MM.1S (cell line): Measurements from ENCODE around the gene ERG.

Source experiments
- DNase-seq: peaks from one replicate; pipeline ENCODE4 v3.0.0-alpha.2; 2015
- H2AFZ ChIP-seq: fragments of 300-600 bp; sonication (generic); 2 replicates; pipeline ENCODE4 v1.6.0; 2016; ENCODE audit warnings: antibody characterized with exemption, low read length
- H3F3A ChIP-seq: fragments of 300-600 bp; sonication (generic); 2 replicates; pipeline ENCODE4 v1.6.1; 2016; ENCODE audit warnings: mild to moderate bottlenecking, antibody characterized with exemption, low read length, moderate library complexity, mixed read lengths; ENCODE audit not compliant: insufficient read depth
- H3K27ac ChIP-seq: fragments of 300-600 bp; sonication (generic); 2 replicates; pipeline ENCODE4 v1.5.1; 2016; ENCODE audit warnings: mild to moderate bottlenecking, low read length
- H3K27me3 ChIP-seq: fragments of 300-600 bp; sonication (generic); replicated peaks from 2 replicates; pipeline ENCODE4 v1.6.0; 2016; ENCODE audit warnings: low read length; ENCODE audit not compliant: insufficient read depth
- H3K36me3 ChIP-seq: fragments of 300-600 bp; sonication (generic); replicated peaks from 2 replicates; pipeline ENCODE4 v1.6.1; 2016; ENCODE audit warnings: mild to moderate bottlenecking, low read length, mixed read lengths; ENCODE audit not compliant: insufficient read depth
- H3K4me1 ChIP-seq: fragments of 300-600 bp; sonication (generic); 2 replicates; pipeline ENCODE4 v1.6.1; 2016; ENCODE audit warnings: low read length, mixed read lengths
- H3K4me2 ChIP-seq: fragments of 300-600 bp; sonication (generic); 2 replicates; pipeline ENCODE4 v1.6.0; 2016; ENCODE audit warnings: low read depth, low read length
- H3K4me3 ChIP-seq: fragments of 300-600 bp; sonication (generic); 2 replicates; pipeline ENCODE4 v1.5.1; 2016; ENCODE audit warnings: low read length, mixed read lengths
- H3K79me2 ChIP-seq: fragments of 300-600 bp; sonication (generic); 2 replicates; pipeline ENCODE4 v1.6.1; 2016; ENCODE audit warnings: mixed run types, low read length, mixed read lengths
- H3K9ac ChIP-seq: fragments of 300-600 bp; sonication (generic); 2 replicates; pipeline ENCODE4 v1.6.1; 2016; ENCODE audit warnings: low read length, mixed read lengths
- H3K9me2 ChIP-seq: fragments of 300-600 bp; sonication (generic); replicated peaks from 2 replicates; pipeline ENCODE4 v1.6.1; 2016; ENCODE audit warnings: mild to moderate bottlenecking, low read length, mixed read lengths; ENCODE audit not compliant: insufficient read depth
- H3K9me3 ChIP-seq: fragments of 300-600 bp; sonication (generic); replicated peaks from 2 replicates; pipeline ENCODE4 v1.6.1; 2016; ENCODE audit warnings: mild to moderate bottlenecking, low read length, mixed read lengths; ENCODE audit not compliant: insufficient read depth
- H4K20me1 ChIP-seq: fragments of 300-600 bp; sonication (generic); 2 replicates; pipeline ENCODE4 v1.6.1; 2016; ENCODE audit warnings: mild to moderate bottlenecking, low read length, moderate library complexity, mixed read lengths; ENCODE audit not compliant: insufficient read depth
- EZH2 ChIP-seq: fragments of 300-600 bp; sonication (generic); optimal IDR thresholded peaks from 2 replicates; pipeline ENCODE3; 2017; ENCODE audit warnings: low read depth, mild to moderate bottlenecking, antibody characterized with exemption, low read length, mixed read lengths
- EZH2phosphoT487 ChIP-seq: fragments of 300-600 bp; sonication (generic); IDR thresholded peaks from 2 replicates; pipeline ENCODE4 v1.6.1; 2018; ENCODE audit warnings: antibody characterized with exemption, low read length
- TF ChIP-seq, protein P1 (sequence below): fragments of 300-600 bp; sonication (generic); IDR thresholded peaks from 2 replicates; pipeline ENCODE4 v1.5.1; 2016; ENCODE audit warnings: antibody characterized with exemption, low read length, mixed read lengths

ERG gene

DNA sequence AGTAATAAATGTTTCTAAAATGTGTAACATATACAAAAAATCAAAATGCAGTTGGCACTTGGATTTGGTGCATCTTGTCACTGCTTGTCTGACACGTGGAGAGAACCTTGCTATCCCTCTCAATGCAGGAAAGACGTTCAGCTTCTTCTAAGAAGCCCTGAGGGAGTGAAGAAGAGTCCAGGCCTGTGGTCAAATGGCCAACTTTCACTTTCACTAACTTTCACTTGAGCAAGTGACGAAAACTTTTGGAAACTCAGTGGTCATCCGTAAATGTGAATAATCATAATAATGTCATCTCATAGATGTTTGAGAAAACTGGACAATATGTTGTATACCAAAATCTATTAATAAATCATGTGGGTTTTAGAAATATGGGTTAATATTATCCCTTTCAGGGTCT is 61.9 kb downstream of the ERG start:
- no peaks in the 10 kb centered on the region for H3K36me3 ChIP-seq
- H3K27ac ChIP-seq = no peak overlapping the region
- H3K4me2 ChIP-seq = no peak overlapping the region
- H2AFZ ChIP-seq = no peak overlapping the region
- no peaks in the 10 kb centered on the region for H3K27me3 ChIP-seq
- no peaks in the 10 kb centered on the region for H3K4me1 ChIP-seq
- TF ChIP-seq, protein P1, sequence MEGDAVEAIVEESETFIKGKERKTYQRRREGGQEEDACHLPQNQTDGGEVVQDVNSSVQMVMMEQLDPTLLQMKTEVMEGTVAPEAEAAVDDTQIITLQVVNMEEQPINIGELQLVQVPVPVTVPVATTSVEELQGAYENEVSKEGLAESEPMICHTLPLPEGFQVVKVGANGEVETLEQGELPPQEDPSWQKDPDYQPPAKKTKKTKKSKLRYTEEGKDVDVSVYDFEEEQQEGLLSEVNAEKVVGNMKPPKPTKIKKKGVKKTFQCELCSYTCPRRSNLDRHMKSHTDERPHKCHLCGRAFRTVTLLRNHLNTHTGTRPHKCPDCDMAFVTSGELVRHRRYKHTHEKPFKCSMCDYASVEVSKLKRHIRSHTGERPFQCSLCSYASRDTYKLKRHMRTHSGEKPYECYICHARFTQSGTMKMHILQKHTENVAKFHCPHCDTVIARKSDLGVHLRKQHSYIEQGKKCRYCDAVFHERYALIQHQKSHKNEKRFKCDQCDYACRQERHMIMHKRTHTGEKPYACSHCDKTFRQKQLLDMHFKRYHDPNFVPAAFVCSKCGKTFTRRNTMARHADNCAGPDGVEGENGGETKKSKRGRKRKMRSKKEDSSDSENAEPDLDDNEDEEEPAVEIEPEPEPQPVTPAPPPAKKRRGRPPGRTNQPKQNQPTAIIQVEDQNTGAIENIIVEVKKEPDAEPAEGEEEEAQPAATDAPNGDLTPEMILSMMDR = no peak
- TF ChIP-seq EZH2phosphoT487 (no peak), EZH2 (no peak)
- no peaks in the 10 kb centered on the region for H3K9me3 ChIP-seq
- H3F3A ChIP-seq = no peaks in the 10 kb centered on the region
- H4K20me1 ChIP-seq = no peaks in the 10 kb centered on the region
- H3K79me2 ChIP-seq = no peaks in the 10 kb centered on the region
- no peak overlapping the region for H3K4me3 ChIP-seq
- no peak overlapping the region for H3K9ac ChIP-seq
- no peaks in the 10 kb centered on the region for H3K9me2 ChIP-seq
- no peak for DNase-seq

DNA sequence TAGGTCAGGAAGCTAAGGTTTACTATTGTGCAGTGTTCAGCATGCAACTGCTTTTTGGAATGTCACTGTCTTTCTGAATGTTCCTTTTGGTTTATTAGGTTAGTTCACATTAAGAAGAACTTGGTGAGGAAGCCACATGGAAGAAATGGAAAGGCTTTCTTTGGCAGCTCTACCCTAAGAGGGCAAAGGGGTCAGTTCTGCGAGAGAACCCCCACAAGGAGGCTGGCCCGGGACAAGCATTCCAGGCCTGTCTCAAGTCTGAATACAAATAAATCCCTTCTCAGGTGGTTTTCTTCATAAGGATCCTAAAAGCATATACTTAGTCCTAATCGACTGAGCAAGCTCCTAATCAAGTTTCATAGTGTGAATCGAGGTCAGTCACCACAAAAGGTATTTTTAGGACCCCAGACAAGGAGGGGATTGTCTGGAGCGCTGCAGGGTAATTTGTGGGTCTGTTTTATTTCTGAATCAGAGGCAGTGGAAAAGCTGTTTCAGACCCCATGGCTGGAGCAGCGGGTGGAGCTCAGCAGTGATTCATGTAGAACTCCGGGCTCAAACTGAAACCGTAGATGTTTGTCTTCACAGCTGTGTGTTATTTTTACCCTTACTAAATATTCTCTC is 63.3 kb downstream of the ERG start:
- peak overlapping the region; percentile 17; the same call in 1 of the 2 replicates for H3K4me3 ChIP-seq
- no peak overlapping the region for H3K9ac ChIP-seq

DNA sequence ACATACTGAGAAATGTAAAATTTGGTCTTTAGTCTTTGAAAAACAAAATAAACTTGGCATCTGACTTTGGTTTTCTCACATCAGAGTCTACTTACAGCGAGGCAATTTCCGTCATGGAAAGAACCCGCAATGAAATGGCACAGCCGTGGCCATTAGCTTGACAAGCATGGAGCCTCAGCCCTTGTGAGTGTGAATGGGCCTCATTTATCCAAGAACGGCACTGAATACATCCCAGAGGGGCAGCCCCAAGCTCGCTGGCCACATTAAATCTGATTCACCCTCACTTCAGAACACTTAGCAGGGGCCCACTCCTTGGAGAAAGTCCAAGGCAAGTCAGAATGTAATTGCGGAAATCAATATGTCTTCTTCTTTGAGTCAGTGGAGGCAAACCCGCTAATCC is 64.8 kb downstream of the ERG start:
- H3K9ac ChIP-seq = no peak overlapping the region
- no peaks in the 10 kb centered on the region for H3F3A ChIP-seq
- H3K4me2 ChIP-seq = no peak overlapping the region
- H3K4me1 ChIP-seq = no peaks in the 10 kb centered on the region
- no peak overlapping the region for H3K27ac ChIP-seq
- no peak overlapping the region for H3K4me3 ChIP-seq
- no peaks in the 10 kb centered on the region for H3K9me2 ChIP-seq
- no peak for DNase-seq
- H3K36me3 ChIP-seq = no peaks in the 10 kb centered on the region
- H2AFZ ChIP-seq = no peak overlapping the region
- no peaks in the 10 kb centered on the region for H4K20me1 ChIP-seq
- H3K9me3 ChIP-seq = no peaks in the 10 kb centered on the region
- H3K79me2 ChIP-seq = no peaks in the 10 kb centered on the region
- TF ChIP-seq EZH2 (no peak), EZH2phosphoT487 (no peak)
- TF ChIP-seq, protein P1 = no peak
- no peaks in the 10 kb centered on the region for H3K27me3 ChIP-seq

More for the DNA sequence above, 63.3 kb downstream of the ERG start:
- H3K4me2 ChIP-seq = peak overlapping the region; percentile 14; the same call in 1 of the 2 replicates
- DNase-seq = no peak
- H3F3A ChIP-seq = no peaks in the 10 kb centered on the region
- no peaks in the 10 kb centered on the region for H3K9me3 ChIP-seq
- H4K20me1 ChIP-seq = no peaks in the 10 kb centered on the region
- no peaks in the 10 kb centered on the region for H3K4me1 ChIP-seq
- H3K27ac ChIP-seq = no peak overlapping the region
- no peaks in the 10 kb centered on the region for H3K27me3 ChIP-seq
- H3K9me2 ChIP-seq = no peaks in the 10 kb centered on the region
- H3K36me3 ChIP-seq = no peaks in the 10 kb centered on the region
- no peak for TF ChIP-seq EZH2phosphoT487
- no peaks in the 10 kb centered on the region for H3K79me2 ChIP-seq
- no peak overlapping the region for H2AFZ ChIP-seq

DNA sequence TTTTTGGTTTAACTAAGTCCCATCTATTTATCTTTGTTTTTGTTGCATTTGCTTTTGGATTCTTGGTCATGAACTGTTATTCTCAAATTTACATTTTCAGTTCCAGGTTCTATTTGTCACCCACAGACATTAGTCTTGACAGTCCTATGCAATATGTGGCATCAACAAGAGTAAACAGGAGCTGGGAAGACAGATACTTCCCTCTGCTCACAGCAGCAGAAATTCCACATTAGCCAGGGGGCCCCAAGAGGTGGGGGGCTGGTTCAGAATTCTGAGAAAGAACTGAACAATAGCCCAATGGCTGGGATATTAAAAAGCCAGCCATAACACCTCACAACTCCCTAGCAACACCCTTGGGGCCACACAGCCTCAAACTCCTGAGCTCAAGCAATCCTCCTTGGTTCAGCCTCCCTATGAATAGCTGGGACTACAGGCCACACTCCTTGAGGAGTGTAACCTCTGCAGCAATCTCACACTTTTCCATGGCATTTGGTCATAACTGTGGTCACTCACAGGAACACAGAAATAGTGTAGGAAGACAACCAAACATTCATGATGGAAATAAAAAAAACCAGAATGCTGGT is 67.8 kb downstream of the ERG start:
- no peak overlapping the region for H3K9ac ChIP-seq
- H4K20me1 ChIP-seq = no peaks in the 10 kb centered on the region
- no peaks in the 10 kb centered on the region for H3K36me3 ChIP-seq
- H3K4me3 ChIP-seq = no peak overlapping the region
- no peaks in the 10 kb centered on the region for H3K9me3 ChIP-seq
- no peak overlapping the region for H3K27ac ChIP-seq
- H3K27me3 ChIP-seq = no peaks in the 10 kb centered on the region
- no peak overlapping the region for H3K4me2 ChIP-seq
- DNase-seq = no peak
- H3K9me2 ChIP-seq = no peaks in the 10 kb centered on the region
- H2AFZ ChIP-seq = no peak overlapping the region
- H3K4me1 ChIP-seq = no peaks in the 10 kb centered on the region
- TF ChIP-seq, protein P1 = no peak
- TF ChIP-seq EZH2phosphoT487 = no peak
- TF ChIP-seq EZH2 = no peak
- H3F3A ChIP-seq = no peaks in the 10 kb centered on the region
- H3K79me2 ChIP-seq = no peaks in the 10 kb centered on the region
